Activated T-cell treated with anti-CD3 and anti-CD28 coated beads, Interleukin-2, amount 50 U/mL, for 24 hours (primary cell): ENCODE results near the gene GMDS.

Source experiments
- DNase-seq: peaks from one replicate; pipeline ENCODE4 v3.0.0-alpha.2; 2020
- H3K27ac Mint-ChIP-seq: 2 replicates; pipeline ENCODE4 v1.8.0; 2020; ENCODE audit warnings: mild to moderate bottlenecking, mixed read lengths
- H3K27me3 Mint-ChIP-seq: 2 replicates; pipeline ENCODE4 v1.8.0; 2020; ENCODE audit warnings: mixed read lengths
- H3K36me3 Mint-ChIP-seq: 2 replicates; pipeline ENCODE4 v1.8.0; 2020; ENCODE audit warnings: low read depth, mixed read lengths
- H3K4me1 Mint-ChIP-seq: 2 replicates; pipeline ENCODE4 v1.8.0; 2020; ENCODE audit warnings: low read depth, mixed read lengths
- H3K4me3 Mint-ChIP-seq: 2 replicates; pipeline ENCODE4 v1.8.0; 2020; ENCODE audit warnings: mild to moderate bottlenecking, moderate library complexity, mixed read lengths
- H3K9me3 Mint-ChIP-seq: 2 replicates; pipeline ENCODE4 v1.8.0; 2020; ENCODE audit warnings: mixed read lengths

GMDS gene

GRCh38 chr6:1884313-1884712, 361.1 kb downstream of the GMDS start:
- H3K9me3 Mint-ChIP-seq, result no peaks in the 10 kb centered on the region
- peaks cover 2% of the 10 kb centered on the region for H3K4me1 Mint-ChIP-seq
- peaks cover 2% of the 10 kb centered on the region for H3K36me3 Mint-ChIP-seq
- no peak for DNase-seq
- H3K4me3 Mint-ChIP-seq, result no peak overlapping the region
- no peak overlapping the region for H3K27ac Mint-ChIP-seq
- H3K27me3 Mint-ChIP-seq, result no peaks in the 10 kb centered on the region

DNA sequence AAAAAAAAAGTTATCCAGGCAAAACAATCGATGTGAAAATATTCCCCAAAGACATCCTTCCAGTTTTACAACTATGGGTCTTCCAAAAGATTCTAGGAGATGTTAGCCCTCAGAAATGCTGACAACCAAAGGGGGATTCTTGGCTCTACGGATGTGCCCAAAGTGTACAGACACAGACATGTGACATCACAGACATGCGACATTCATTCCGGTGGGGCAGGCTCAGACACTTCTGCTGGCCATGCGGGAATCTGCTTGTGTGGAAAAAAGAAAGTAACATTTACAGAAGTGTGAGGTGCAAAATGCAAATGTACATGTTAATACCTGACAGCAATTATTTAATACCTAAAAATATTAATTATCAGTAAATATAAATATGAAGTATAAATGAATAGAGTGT, 367.1 kb downstream of the GMDS start:
- Mint-ChIP-seq H3K27ac (no peak overlapping the region), H3K27me3 (no peaks in the 10 kb centered on the region), H3K4me3 (no peak overlapping the region), H3K36me3 (peaks cover 6% of the 10 kb centered on the region), H3K9me3 (no peaks in the 10 kb centered on the region), H3K4me1 (no peaks in the 10 kb centered on the region)
- no peak for DNase-seq

- no peak overlapping the region for H3K27ac Mint-ChIP-seq
- no peak for DNase-seq
- H3K9me3 Mint-ChIP-seq, result no peaks in the 10 kb centered on the region
- no peaks in the 10 kb centered on the region for H3K27me3 Mint-ChIP-seq
- H3K4me3 Mint-ChIP-seq, result no peak overlapping the region
- H3K36me3 Mint-ChIP-seq, result peaks cover 6% of the 10 kb centered on the region
- H3K4me1 Mint-ChIP-seq, result no peaks in the 10 kb centered on the region
These were observed 371.6 kb downstream of the GMDS start for GRCh38 chr6:1873781-1874180.

DNA sequence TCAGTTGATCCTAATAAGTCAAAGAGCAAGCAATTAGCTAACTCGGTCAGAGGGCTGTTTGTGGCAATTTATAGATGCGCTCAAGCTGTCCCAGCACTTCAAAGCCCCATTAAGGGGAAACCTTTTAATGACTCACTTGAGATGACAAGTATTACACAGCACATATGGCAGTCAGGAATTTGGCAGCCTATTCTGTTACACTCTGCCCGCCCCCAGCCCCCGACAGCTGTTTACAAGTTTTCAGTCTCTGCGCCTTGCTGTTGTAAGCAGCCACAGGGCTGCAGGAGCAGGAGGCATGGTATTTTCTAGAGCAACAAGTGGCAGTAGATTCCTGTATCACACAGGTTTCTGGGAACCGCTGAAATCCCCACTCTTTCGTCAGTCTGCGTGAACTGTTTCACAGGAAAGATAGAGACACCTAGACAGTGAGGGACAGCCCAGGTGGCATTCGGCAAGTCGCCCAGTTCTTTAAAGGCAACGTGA, 372.7 kb downstream of the GMDS start:
- no peak for DNase-seq
- H3K9me3 Mint-ChIP-seq, result no peaks in the 10 kb centered on the region
- H3K4me1 Mint-ChIP-seq, result no peaks in the 10 kb centered on the region
- H3K27me3 Mint-ChIP-seq, result no peaks in the 10 kb centered on the region
- H3K27ac Mint-ChIP-seq, result no peak overlapping the region
- peaks cover 5% of the 10 kb centered on the region for H3K36me3 Mint-ChIP-seq
- H3K4me3 Mint-ChIP-seq, result no peak overlapping the region

GRCh38 chr6:1871724-1872315, 373.6 kb downstream of the GMDS start:
- no peaks in the 10 kb centered on the region for H3K9me3 Mint-ChIP-seq
- H3K4me3 Mint-ChIP-seq, result no peak overlapping the region
- no peaks in the 10 kb centered on the region for H3K4me1 Mint-ChIP-seq
- H3K36me3 Mint-ChIP-seq, result peaks cover under 1% of the 10 kb centered on the region
- H3K27me3 Mint-ChIP-seq, result no peaks in the 10 kb centered on the region
- no peak overlapping the region for H3K27ac Mint-ChIP-seq
- no peak for DNase-seq

- H3K27me3 Mint-ChIP-seq, result no peaks in the 10 kb centered on the region
- H3K36me3 Mint-ChIP-seq, result no peaks in the 10 kb centered on the region
- no peak for DNase-seq
- H3K9me3 Mint-ChIP-seq, result no peaks in the 10 kb centered on the region
- no peak overlapping the region for H3K27ac Mint-ChIP-seq
- no peak overlapping the region for H3K4me3 Mint-ChIP-seq
- H3K4me1 Mint-ChIP-seq, result no peaks in the 10 kb centered on the region
These were observed 374.5 kb downstream of the GMDS start for GRCh38 chr6:1870932-1871331.

GRCh38 chr6:1870251-1870650, 375.2 kb downstream of the GMDS start:
- Mint-ChIP-seq H3K4me3 (no peak overlapping the region), H3K4me1 (no peaks in the 10 kb centered on the region), H3K27me3 (no peaks in the 10 kb centered on the region), H3K36me3 (no peaks in the 10 kb centered on the region), H3K27ac (no peak overlapping the region), H3K9me3 (no peaks in the 10 kb centered on the region)
- no peak for DNase-seq

DNA sequence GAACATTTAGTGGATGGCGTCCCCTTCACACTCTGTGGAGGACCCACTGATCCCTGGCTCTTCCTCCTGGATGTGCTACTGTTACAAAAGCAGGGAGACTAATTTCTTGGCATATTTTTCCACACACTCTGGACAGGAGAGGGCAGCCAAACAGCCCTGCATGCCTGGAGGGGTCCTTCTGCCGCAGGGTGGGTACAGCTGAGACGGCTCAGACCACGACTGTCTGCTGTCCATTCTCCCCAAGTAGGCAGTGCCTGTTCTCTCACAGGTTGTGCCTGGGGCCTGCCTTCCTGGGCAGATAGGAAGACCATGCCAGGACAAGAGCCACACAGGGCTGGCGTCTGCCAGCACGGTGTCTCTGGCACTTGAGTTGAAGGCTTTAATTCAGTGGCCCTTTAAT, 375.6 kb downstream of the GMDS start:
- no peaks in the 10 kb centered on the region for H3K36me3 Mint-ChIP-seq
- no peaks in the 10 kb centered on the region for H3K4me1 Mint-ChIP-seq
- H3K4me3 Mint-ChIP-seq, result no peak overlapping the region
- no peak overlapping the region for H3K27ac Mint-ChIP-seq
- no peaks in the 10 kb centered on the region for H3K9me3 Mint-ChIP-seq
- DNase-seq, result no peak
- no peaks in the 10 kb centered on the region for H3K27me3 Mint-ChIP-seq

DNA sequence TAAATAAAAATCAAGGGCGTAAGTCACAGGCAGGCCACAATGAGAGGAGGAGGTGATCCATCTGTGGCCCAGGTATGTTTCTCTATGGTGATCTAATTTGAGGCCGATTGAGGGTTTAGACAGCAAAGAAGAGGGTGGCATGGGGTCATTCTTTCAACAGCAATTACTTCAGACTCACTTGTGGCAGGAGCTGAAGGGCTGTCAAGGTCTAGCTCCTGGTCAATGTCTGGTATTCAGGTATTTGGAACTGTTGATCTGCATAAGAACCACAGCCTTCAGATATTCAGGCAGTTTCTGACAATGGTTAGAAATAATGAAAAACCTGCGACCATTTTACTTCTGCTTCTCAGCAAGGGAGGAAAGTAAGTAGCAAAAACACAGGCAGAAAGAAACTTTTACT, 376.1 kb downstream of the GMDS start:
- H3K27me3 Mint-ChIP-seq, result no peaks in the 10 kb centered on the region
- no peaks in the 10 kb centered on the region for H3K36me3 Mint-ChIP-seq
- no peaks in the 10 kb centered on the region for H3K9me3 Mint-ChIP-seq
- H3K27ac Mint-ChIP-seq, result no peak overlapping the region
- H3K4me3 Mint-ChIP-seq, result no peak overlapping the region
- no peaks in the 10 kb centered on the region for H3K4me1 Mint-ChIP-seq
- DNase-seq, result no peak

DNA sequence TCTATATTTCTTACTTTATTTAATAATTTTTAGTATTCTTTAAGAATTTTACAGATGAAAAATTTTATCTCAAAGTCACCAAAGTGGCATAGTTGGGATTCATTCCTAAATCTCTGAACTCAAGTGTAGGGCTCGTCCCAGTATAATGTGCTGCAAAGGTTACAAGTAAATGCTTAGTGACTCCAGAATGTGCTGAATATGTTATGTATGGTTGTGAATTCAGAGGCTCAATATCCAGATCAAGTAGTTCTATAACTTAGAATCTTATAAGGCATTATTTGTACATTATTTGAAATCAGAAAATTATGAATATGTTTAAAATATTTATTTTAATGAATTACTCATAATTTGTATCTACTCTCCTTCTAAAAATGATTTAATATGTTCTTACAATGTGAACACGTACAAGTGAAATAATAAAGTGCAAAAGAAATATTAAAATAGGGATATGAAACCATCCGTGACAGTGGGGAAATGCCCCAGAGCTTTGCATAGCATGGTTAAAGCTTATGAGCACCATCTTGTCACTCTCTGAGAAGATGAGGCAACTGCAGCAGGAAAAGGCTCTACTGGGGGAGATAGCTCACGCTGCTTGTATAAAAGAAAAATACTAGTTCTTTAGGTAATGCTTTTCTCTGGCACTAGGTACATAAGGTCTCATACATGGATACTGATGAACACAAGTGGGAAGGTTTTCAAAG, 376.7 kb downstream of the GMDS start:
- no peaks in the 10 kb centered on the region for H3K36me3 Mint-ChIP-seq
- H3K9me3 Mint-ChIP-seq, result no peaks in the 10 kb centered on the region
- no peaks in the 10 kb centered on the region for H3K27me3 Mint-ChIP-seq
- H3K4me1 Mint-ChIP-seq, result no peaks in the 10 kb centered on the region
- H3K4me3 Mint-ChIP-seq, result no peak overlapping the region
- H3K27ac Mint-ChIP-seq, result no peak overlapping the region
- no peak for DNase-seq

GRCh38 chr6:1867197-1867596, 378.2 kb downstream of the GMDS start:
- no peaks in the 10 kb centered on the region for H3K27me3 Mint-ChIP-seq
- H3K27ac Mint-ChIP-seq, result no peak overlapping the region
- no peak for DNase-seq
- H3K36me3 Mint-ChIP-seq, result no peaks in the 10 kb centered on the region
- no peaks in the 10 kb centered on the region for H3K9me3 Mint-ChIP-seq
- no peaks in the 10 kb centered on the region for H3K4me1 Mint-ChIP-seq
- H3K4me3 Mint-ChIP-seq, result no peak overlapping the region

DNA sequence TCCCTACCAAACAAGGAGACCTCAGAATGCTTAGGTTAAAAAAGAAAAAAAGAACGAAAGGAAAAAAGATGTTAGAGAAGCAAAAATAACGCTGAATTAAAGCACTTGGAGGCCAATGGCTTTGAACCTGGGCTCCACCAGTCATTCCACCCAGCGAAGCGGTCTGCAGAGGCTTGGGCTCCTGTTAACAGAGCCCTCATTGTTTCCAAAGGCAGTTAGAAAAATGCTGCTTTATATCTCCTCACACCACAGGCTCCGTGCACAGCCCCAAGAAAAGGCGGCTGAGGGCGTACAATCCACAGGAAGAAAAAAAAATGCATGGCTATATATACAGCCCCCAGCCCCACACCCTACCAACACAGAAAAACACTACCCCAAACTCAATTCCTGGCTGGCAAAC, 379.8 kb downstream of the GMDS start:
- Mint-ChIP-seq H3K27me3 (no peaks in the 10 kb centered on the region), H3K36me3 (no peaks in the 10 kb centered on the region), H3K4me1 (no peaks in the 10 kb centered on the region), H3K4me3 (no peak overlapping the region), H3K9me3 (no peaks in the 10 kb centered on the region), H3K27ac (no peak overlapping the region)
- DNase-seq, result no peak

- Mint-ChIP-seq H3K4me3 (no peak overlapping the region), H3K9me3 (no peaks in the 10 kb centered on the region), H3K36me3 (no peaks in the 10 kb centered on the region), H3K4me1 (no peaks in the 10 kb centered on the region), H3K27me3 (no peaks in the 10 kb centered on the region), H3K27ac (no peak overlapping the region)
- no peak for DNase-seq
These were observed 380.9 kb downstream of the GMDS start for GRCh38 chr6:1864496-1864895.

DNA sequence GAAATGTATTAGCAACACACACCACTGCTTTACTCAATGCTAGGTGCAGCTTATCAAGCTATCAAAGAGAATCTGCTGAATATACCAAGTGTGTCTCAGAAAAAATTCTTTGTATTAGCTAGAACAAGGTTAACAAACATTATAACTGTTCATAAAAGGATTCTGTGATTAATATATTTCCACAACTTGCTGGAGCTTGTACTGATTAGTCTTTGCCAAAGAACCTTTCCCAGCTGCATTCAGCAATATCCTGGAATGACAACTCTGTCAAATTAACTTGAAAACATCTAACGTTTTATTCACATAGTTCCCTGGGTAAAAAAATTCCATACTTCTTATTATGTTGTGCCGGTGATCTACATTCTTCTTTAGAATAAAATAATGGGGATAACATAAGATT, 383.0 kb downstream of the GMDS start:
- Mint-ChIP-seq H3K9me3 (no peaks in the 10 kb centered on the region), H3K27me3 (no peaks in the 10 kb centered on the region), H3K36me3 (no peaks in the 10 kb centered on the region), H3K4me3 (no peak overlapping the region), H3K4me1 (no peaks in the 10 kb centered on the region), H3K27ac (no peak overlapping the region)
- DNase-seq, result no peak

DNA sequence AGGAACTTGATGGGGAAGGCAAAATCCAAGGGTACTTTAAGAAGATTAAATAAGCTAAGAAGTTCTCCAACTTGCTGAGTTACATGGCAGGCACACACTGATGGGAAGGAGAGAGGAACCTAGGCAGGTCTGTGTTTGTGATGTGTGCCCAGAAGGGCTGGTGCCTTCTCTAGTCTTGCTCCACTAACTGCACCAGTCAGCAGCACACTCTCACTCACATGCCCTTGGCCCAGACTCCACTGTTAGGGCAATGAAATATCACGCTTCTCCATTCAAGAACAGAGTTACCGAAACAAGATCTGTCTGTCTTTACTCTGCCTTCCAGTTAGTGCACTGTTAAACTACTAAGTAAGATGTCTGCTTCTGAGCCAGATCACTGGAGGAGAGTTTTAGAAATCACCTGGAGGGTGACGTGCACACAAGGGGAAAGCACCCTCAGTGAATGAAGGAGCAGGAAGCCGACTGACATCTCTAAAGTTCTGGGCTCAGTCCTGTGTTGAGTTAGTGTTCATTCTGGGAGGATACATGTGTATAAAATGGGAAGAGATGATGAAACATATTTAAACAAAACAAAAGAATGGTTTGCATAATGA, 384.6 kb downstream of the GMDS start:
- Mint-ChIP-seq H3K4me3 (no peak overlapping the region), H3K4me1 (no peaks in the 10 kb centered on the region), H3K36me3 (no peaks in the 10 kb centered on the region), H3K27me3 (no peaks in the 10 kb centered on the region), H3K27ac (no peak overlapping the region), H3K9me3 (no peaks in the 10 kb centered on the region)
- DNase-seq, result no peak
